ENCODE data around the gene OR5AN1. TPM values are rescaled to one million over a fixed set of nuclear protein-coding genes. Genes with fewer than 3 reads are reported as not detected.
"Not testable (repeated sequence)": the region's sequence is repeated elsewhere in the genome, so short reads cannot be mapped to it uniquely, and the experiment has no call there.

Gene OR5AN1
- total and polyA plus RNA-seq, 4 donors, result not detected

DNA sequence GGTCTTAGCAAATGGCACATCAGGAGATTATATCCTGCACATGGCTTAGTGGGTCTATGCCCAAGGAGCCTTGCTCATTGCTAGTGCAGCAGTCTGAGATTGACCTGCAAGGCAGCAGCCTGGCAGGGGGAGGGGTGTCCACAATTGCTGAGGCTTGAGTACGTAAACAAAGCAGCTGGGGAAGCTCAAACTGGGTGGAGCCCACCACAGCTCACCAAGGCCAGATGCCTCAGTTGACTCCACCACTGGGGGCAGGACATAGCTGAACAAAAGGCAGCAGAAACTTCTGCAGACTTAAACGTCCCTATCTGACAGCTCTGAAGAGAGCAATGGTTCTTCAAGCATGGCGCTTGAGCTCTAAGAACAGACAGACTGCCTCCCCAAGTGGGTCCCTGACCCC lies 13.6 kb downstream of the OR5AN1 start:
- WGBS (ENCODE audit: insufficient coverage), result 63% methylated on average over 3 of the region's 3 CpGs
- H3K27me3 ChIP-seq (ENCODE audit: control insufficient read depth, insufficient read depth, low read length), result not testable (repeated sequence)

GRCh38 chr11:59380263-59381059 lies 21.8 kb downstream of the OR5AN1 start:
- no CpG with 5 or more reads among the region's 2 CpGs for WGBS (ENCODE audit: insufficient coverage)
- H3K36me3 ChIP-seq (ENCODE audit: control insufficient read depth, insufficient read depth, low read length), result no peaks in the 10 kb centered on the region
- no peaks in the 10 kb centered on the region for H3K27me3 ChIP-seq (ENCODE audit: control insufficient read depth, insufficient read depth, low read length)
- H3K27ac ChIP-seq (ENCODE audit: low read depth, low read length), result no peak overlapping the region
- H3K9me3 ChIP-seq (ENCODE audit: control insufficient read depth, insufficient read depth, low read length), result no peaks in the 10 kb centered on the region
- H3K4me1 ChIP-seq (ENCODE audit: control insufficient read depth, insufficient read depth, low read length), result no peaks in the 10 kb centered on the region
- DNase-seq (ENCODE audit: low read depth in 4 of 6, low spot score in 6 of 6), result no peak
- H3K4me3 ChIP-seq (ENCODE audit: low read depth, low read length), result no peak overlapping the region

More for the DNA sequence above, 13.6 kb downstream of the OR5AN1 start:
- H3K36me3 ChIP-seq (ENCODE audit: control insufficient read depth, insufficient read depth, low read length); H3K4me1 ChIP-seq (ENCODE audit: control insufficient read depth, insufficient read depth, low read length); H3K9me3 ChIP-seq (ENCODE audit: control insufficient read depth, insufficient read depth, low read length); H3K4me3 ChIP-seq (ENCODE audit: low read depth, low read length); DNase-seq (ENCODE audit: low read depth in 4 of 6, low spot score in 6 of 6); H3K27ac ChIP-seq (ENCODE audit: low read depth, low read length): not testable (repeated sequence)

GRCh38 chr11:59394186-59394585 lies 35.5 kb downstream of the OR5AN1 start:
- H3K27ac ChIP-seq (ENCODE audit: low read depth, low read length), result no peak overlapping the region
- H3K4me3 ChIP-seq (ENCODE audit: low read depth, low read length), result no peak overlapping the region
- no peaks in the 10 kb centered on the region for H3K9me3 ChIP-seq (ENCODE audit: control insufficient read depth, insufficient read depth, low read length)
- H3K36me3 ChIP-seq (ENCODE audit: control insufficient read depth, insufficient read depth, low read length), result no peaks in the 10 kb centered on the region
- no peak for DNase-seq (ENCODE audit: low read depth in 4 of 6, low spot score in 6 of 6)
- H3K27me3 ChIP-seq (ENCODE audit: control insufficient read depth, insufficient read depth, low read length), result no peaks in the 10 kb centered on the region
- H3K4me1 ChIP-seq (ENCODE audit: control insufficient read depth, insufficient read depth, low read length), result no peaks in the 10 kb centered on the region

DNA sequence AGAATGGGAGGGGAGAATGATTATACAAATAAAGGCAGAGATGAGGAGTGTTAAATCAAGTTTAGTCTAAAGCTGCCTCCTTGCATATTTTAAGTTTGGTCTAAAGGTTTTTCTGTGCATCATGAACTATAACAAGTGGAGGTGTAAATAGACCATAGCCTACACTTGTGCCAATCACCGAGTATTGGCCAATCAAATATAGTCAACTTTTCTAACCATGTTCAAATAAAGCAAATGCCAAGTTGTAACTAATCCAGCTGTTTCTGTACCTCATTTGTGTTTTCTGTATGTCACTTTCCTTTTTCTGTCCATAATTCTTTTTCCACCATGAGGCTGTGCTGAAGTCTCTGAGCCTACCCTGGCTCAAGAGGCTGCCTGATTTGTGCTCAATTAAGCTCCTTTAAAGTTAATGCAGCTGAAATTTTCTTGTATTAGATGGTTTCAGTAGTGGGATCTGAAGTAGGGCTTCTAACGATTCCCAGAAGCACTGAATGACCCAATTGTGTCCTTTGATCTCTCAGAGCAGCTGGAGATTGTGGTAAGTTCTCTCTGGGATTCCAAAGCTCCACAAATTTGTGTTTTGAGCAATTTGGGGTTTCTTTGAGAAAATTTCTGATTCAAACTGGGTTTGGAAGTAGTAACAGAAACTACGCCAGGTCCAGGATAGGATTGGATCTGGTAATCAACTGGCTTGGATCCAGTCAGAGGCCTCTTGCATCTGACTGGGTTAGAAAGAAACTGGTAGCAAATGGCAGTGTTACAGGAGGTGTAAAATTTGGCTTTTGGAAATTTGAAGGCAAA lies 42.0 kb downstream of the OR5AN1 start:
- no peaks in the 10 kb centered on the region for H3K27me3 ChIP-seq (ENCODE audit: control insufficient read depth, insufficient read depth, low read length)
- H3K4me1 ChIP-seq (ENCODE audit: control insufficient read depth, insufficient read depth, low read length), result no peaks in the 10 kb centered on the region
- WGBS (ENCODE audit: insufficient coverage), result 66% methylated on average over 3 of the region's 3 CpGs
- no peaks in the 10 kb centered on the region for H3K36me3 ChIP-seq (ENCODE audit: control insufficient read depth, insufficient read depth, low read length)
- DNase-seq (ENCODE audit: low read depth in 4 of 6, low spot score in 6 of 6), result no peak
- H3K9me3 ChIP-seq (ENCODE audit: control insufficient read depth, insufficient read depth, low read length), result no peaks in the 10 kb centered on the region
- no peak overlapping the region for H3K4me3 ChIP-seq (ENCODE audit: low read depth, low read length)
- H3K27ac ChIP-seq (ENCODE audit: low read depth, low read length), result no peak overlapping the region

- Histone ChIP-seq H3K36me3 (ENCODE audit: control insufficient read depth, insufficient read depth, low read length) (no peaks in the 10 kb centered on the region), H3K27me3 (ENCODE audit: control insufficient read depth, insufficient read depth, low read length) (no peaks in the 10 kb centered on the region), H3K4me1 (ENCODE audit: control insufficient read depth, insufficient read depth, low read length) (no peaks in the 10 kb centered on the region), H3K27ac (ENCODE audit: low read depth, low read length) (no peak overlapping the region), H3K9me3 (ENCODE audit: control insufficient read depth, insufficient read depth, low read length) (no peaks in the 10 kb centered on the region), H3K4me3 (ENCODE audit: low read depth, low read length) (no peak overlapping the region)
- DNase-seq (ENCODE audit: low read depth in 4 of 6, low spot score in 6 of 6), result no peak
- no CpG with 5 or more reads among the region's 2 CpGs for WGBS (ENCODE audit: insufficient coverage)
Observed at GRCh38 chr11:59401262-59401552, 42.5 kb downstream of the OR5AN1 start.

DNA sequence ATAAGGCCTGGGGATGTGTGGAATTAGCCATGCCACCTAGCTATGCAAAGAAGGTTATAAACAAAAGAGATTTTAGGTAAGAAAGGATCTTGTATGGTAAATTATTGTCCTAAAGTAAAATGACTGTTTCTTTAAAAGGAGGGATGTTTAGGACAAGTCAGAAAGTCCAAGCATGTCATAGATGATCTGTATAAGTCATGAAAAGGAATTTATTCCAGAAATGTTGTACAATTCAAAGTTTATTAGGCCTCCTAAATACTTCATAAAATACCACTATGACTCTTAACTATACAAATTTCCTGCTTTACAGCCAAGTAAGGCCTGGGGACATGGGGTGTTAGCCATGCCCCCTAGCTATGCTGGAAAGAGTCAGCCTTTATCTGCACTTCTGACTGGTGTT lies 44.9 kb downstream of the OR5AN1 start:
- Histone ChIP-seq H3K27me3 (ENCODE audit: control insufficient read depth, insufficient read depth, low read length) (no peaks in the 10 kb centered on the region), H3K27ac (ENCODE audit: low read depth, low read length) (no peak overlapping the region), H3K4me1 (ENCODE audit: control insufficient read depth, insufficient read depth, low read length) (no peaks in the 10 kb centered on the region), H3K36me3 (ENCODE audit: control insufficient read depth, insufficient read depth, low read length) (no peaks in the 10 kb centered on the region), H3K4me3 (ENCODE audit: low read depth, low read length) (no peak overlapping the region), H3K9me3 (ENCODE audit: control insufficient read depth, insufficient read depth, low read length) (no peaks in the 10 kb centered on the region)
- no peak for DNase-seq (ENCODE audit: low read depth in 4 of 6, low spot score in 6 of 6)

- Histone ChIP-seq H3K27me3 (ENCODE audit: control insufficient read depth, insufficient read depth, low read length) (no peaks in the 10 kb centered on the region), H3K4me1 (ENCODE audit: control insufficient read depth, insufficient read depth, low read length) (no peaks in the 10 kb centered on the region), H3K36me3 (ENCODE audit: control insufficient read depth, insufficient read depth, low read length) (no peaks in the 10 kb centered on the region), H3K4me3 (ENCODE audit: low read depth, low read length) (no peak overlapping the region), H3K27ac (ENCODE audit: low read depth, low read length) (no peak overlapping the region), H3K9me3 (ENCODE audit: control insufficient read depth, insufficient read depth, low read length) (no peaks in the 10 kb centered on the region)
- WGBS (ENCODE audit: insufficient coverage), result 100% methylated on average over 1 of the region's 2 CpGs
- no peak for DNase-seq (ENCODE audit: low read depth in 4 of 6, low spot score in 6 of 6)
Observed at GRCh38 chr11:59413646-59414045, 55.0 kb downstream of the OR5AN1 start.

- Histone ChIP-seq H3K4me1 (ENCODE audit: control insufficient read depth, insufficient read depth, low read length) (no peaks in the 10 kb centered on the region), H3K27ac (ENCODE audit: low read depth, low read length) (no peak overlapping the region), H3K4me3 (ENCODE audit: low read depth, low read length) (no peak overlapping the region), H3K36me3 (ENCODE audit: control insufficient read depth, insufficient read depth, low read length) (no peaks in the 10 kb centered on the region), H3K27me3 (ENCODE audit: control insufficient read depth, insufficient read depth, low read length) (no peaks in the 10 kb centered on the region), H3K9me3 (ENCODE audit: control insufficient read depth, insufficient read depth, low read length) (no peaks in the 10 kb centered on the region)
- WGBS (ENCODE audit: insufficient coverage), result no CpG with 5 or more reads among the region's 1 CpG
- no peak for DNase-seq (ENCODE audit: low read depth in 4 of 6, low spot score in 6 of 6)
Observed at GRCh38 chr11:59415111-59415510, 56.4 kb downstream of the OR5AN1 start.

GRCh38 chr11:59416613-59417012 lies 57.9 kb downstream of the OR5AN1 start:
- Histone ChIP-seq H3K27ac (ENCODE audit: low read depth, low read length) (no peak overlapping the region), H3K4me3 (ENCODE audit: low read depth, low read length) (no peak overlapping the region), H3K9me3 (ENCODE audit: control insufficient read depth, insufficient read depth, low read length) (no peaks in the 10 kb centered on the region), H3K27me3 (ENCODE audit: control insufficient read depth, insufficient read depth, low read length) (no peaks in the 10 kb centered on the region), H3K36me3 (ENCODE audit: control insufficient read depth, insufficient read depth, low read length) (no peaks in the 10 kb centered on the region), H3K4me1 (ENCODE audit: control insufficient read depth, insufficient read depth, low read length) (no peaks in the 10 kb centered on the region)
- no CpG with 5 or more reads among the region's 5 CpGs for WGBS (ENCODE audit: insufficient coverage)
- peak in 2 of 6 donors; percentile 8 to 28 for DNase-seq (ENCODE audit: low read depth in 4 of 6, low spot score in 6 of 6)

DNA sequence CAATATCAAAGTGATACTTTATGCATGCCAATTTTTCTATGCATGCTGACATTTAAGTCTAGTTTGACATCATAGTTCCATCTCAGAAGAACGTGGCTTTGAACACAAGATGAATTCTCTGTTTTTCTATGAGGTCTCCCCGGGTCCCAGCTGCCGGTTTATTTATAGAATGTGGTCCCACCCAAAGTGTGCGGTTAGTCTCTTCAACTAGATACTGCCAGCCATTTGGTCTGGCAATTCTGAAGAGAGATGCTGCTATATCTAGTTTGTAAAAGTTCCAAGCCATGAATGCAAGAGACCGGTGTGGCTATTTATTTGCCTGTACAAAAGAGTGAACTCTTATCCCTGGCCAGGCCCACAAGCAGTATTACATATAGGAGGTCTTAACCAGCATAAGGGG lies 58.3 kb downstream of the OR5AN1 start:
- H3K36me3 ChIP-seq (ENCODE audit: control insufficient read depth, insufficient read depth, low read length), result no peaks in the 10 kb centered on the region
- peak in 1 of 6 donors; percentile 40 for DNase-seq (ENCODE audit: low read depth in 4 of 6, low spot score in 6 of 6)
- H3K4me1 ChIP-seq (ENCODE audit: control insufficient read depth, insufficient read depth, low read length), result no peaks in the 10 kb centered on the region
- no peak overlapping the region for H3K4me3 ChIP-seq (ENCODE audit: low read depth, low read length)
- H3K27me3 ChIP-seq (ENCODE audit: control insufficient read depth, insufficient read depth, low read length), result no peaks in the 10 kb centered on the region
- WGBS (ENCODE audit: insufficient coverage), result 67% methylated on average over 3 of the region's 5 CpGs
- no peak overlapping the region for H3K27ac ChIP-seq (ENCODE audit: low read depth, low read length)
- H3K9me3 ChIP-seq (ENCODE audit: control insufficient read depth, insufficient read depth, low read length), result no peaks in the 10 kb centered on the region

All from spinal cord (tissue), 10 donors.